HCT116 (cell line): Measurements from ENCODE around the gene ZC3H7A. TPM values are rescaled to one million over a fixed set of nuclear protein-coding genes. Genes with fewer than 3 reads are reported as not detected.

Experiments used
- ATAC-seq: fragments of 200-7000 bp; cut with Tn5 transposase; 2 replicates; pipeline ENCODE4 v1.9.1; 2020; ENCODE audit warnings: mild to moderate bottlenecking, moderate library complexity
- BruUV-seq: library from RNA; stranded (reverse); fragments of 400-500 nt; replicated peaks from 2 replicates; lab custom pipeline; 2021; lab: Mats Ljungman, UMichigan
- CTCF ChIA-PET: fragments of 300-600 bp; sonication (Branson Sonifier 250); formaldehyde crosslinking; loops from one replicate; lab custom pipeline; 2021; ENCODE audit warnings: antibody characterized with exemption; lab: Charles Lee
- POLR2A ChIA-PET: fragments of 300-600, 350-600 bp; sonication (Branson Sonifier 250); formaldehyde crosslinking; loops from one replicate; lab custom pipeline; 2021; ENCODE audit warnings: antibody characterized with exemption; lab: Charles Lee
- RAD21 ChIA-PET, 2 experiments: fragments of 300-600 bp; sonication (Branson Sonifier 250); formaldehyde crosslinking; loops; one replicate each; lab custom pipeline; 2023; ENCODE audit warnings: low total read pairs in 2 of 2; ENCODE audit not compliant: uncharacterized antibody in 2 of 2, unreplicated experiment in 2 of 2, low non-redundant PET in 1 of 2; lab: Charles Lee
- DNase-seq: peaks from one replicate; pipeline ENCODE4 v3.0.0-alpha.2; 2010; ENCODE audit warnings: low read depth, low spot score
- H2AFZ ChIP-seq: fragments of 200-600 bp; shearing (Covaris generic), sonication (generic); 2 replicates; pipeline ENCODE4 v1.6.1; 2017; ENCODE audit warnings: low read depth, mixed run types, mixed read lengths, antibody characterized with exemption, low read length; ENCODE audit not compliant: poor library complexity, severe bottlenecking
- H3K27ac ChIP-seq: 2 replicates; pipeline ENCODE4 v1.5.1; 2012; ENCODE audit warnings: low read depth, low read length
- H3K27me3 ChIP-seq: fragments of 200-600 bp; sonication (generic); 2 replicates; pipeline ENCODE4 v1.6.1; 2016; ENCODE audit warnings: mixed run types, low read length, mixed read lengths; ENCODE audit not compliant: insufficient read depth
- H3K36me3 ChIP-seq, 2 experiments: fragments of 200-500 bp in 1 of 2; fragments of 200-600 bp in 1 of 2; sonication (Bioruptor generic) in 1 of 2; sonication (generic) in 1 of 2; 2 replicates each; pipeline versions ENCODE4 v1.5.1 to v1.6.1; 2014 to 2016; ENCODE audit warnings: low read length in 2 of 2, inconsistent platforms in 1 of 2, mixed read lengths in 1 of 2, mixed run types in 1 of 2; ENCODE audit not compliant: insufficient read depth in 2 of 2, control insufficient read depth in 1 of 2
- H3K4me1 ChIP-seq, 2 experiments: fragments of 200-600 bp in 1 of 2; sonication (generic) in 1 of 2; 2 replicates each; pipeline versions ENCODE4 v1.5.1 to v1.6.1; 2012 to 2017; ENCODE audit warnings: low read length in 2 of 2, inconsistent platforms in 1 of 2, mild to moderate bottlenecking in 1 of 2, mixed read lengths in 1 of 2, mixed run types in 1 of 2, moderate library complexity in 1 of 2; ENCODE audit not compliant: insufficient read depth in 2 of 2, control insufficient read depth in 1 of 2
- H3K4me2 ChIP-seq: fragments of 200-600 bp; sonication (generic); 2 replicates; pipeline ENCODE4 v1.6.1; 2017; ENCODE audit warnings: mixed run types, low read length, mixed read lengths
- H3K4me3 ChIP-seq, 2 experiments: fragments of 200-600 bp in 1 of 2; sonication (generic) in 1 of 2; replicated peaks in 1 of 2; 2 replicates each; pipeline ENCODE4 v1.5.1; 2011 to 2016; ENCODE audit warnings: low read length in 2 of 2, control low read depth in 1 of 2, low read depth in 1 of 2, mild to moderate bottlenecking in 1 of 2, mixed read lengths in 1 of 2, mixed run types in 1 of 2
- H3K79me2 ChIP-seq: fragments of 200-600 bp; sonication (generic); 2 replicates; pipeline ENCODE4 v1.6.1; 2017; ENCODE audit warnings: mild to moderate bottlenecking, mixed run types, low read length, moderate library complexity, mixed read lengths; ENCODE audit not compliant: insufficient read depth
- H3K9ac ChIP-seq: fragments of 200-600 bp; sonication (generic); 2 replicates; pipeline ENCODE4 v1.6.1; 2016; ENCODE audit warnings: low read length, mixed read lengths
- H3K9me2 ChIP-seq: fragments of 200-600 bp; sonication (generic), shearing (Covaris generic); 2 replicates; pipeline ENCODE4 v1.6.1; 2017; ENCODE audit warnings: mixed run types, mild to moderate bottlenecking, moderate library complexity; ENCODE audit not compliant: insufficient read depth
- H3K9me3 ChIP-seq, 2 experiments: fragments of 200-500 bp in 1 of 2; fragments of 200-600 bp in 1 of 2; sonication (Bioruptor generic) in 1 of 2; sonication (generic) in 1 of 2; 2 replicates each; pipeline ENCODE4 v1.6.1; 2014 to 2017; ENCODE audit warnings: low read length in 2 of 2, mixed read lengths in 2 of 2, inconsistent platforms in 1 of 2, low read depth in 1 of 2, mild to moderate bottlenecking in 1 of 2, mixed run types in 1 of 2, moderate library complexity in 1 of 2; ENCODE audit not compliant: control insufficient read depth in 1 of 2, insufficient read depth in 1 of 2
- H4K20me1 ChIP-seq: fragments of 200-600 bp; sonication (generic), shearing (Covaris generic); 2 replicates; pipeline ENCODE4 v1.6.1; 2017; ENCODE audit warnings: mixed run types, mild to moderate bottlenecking, moderate library complexity; ENCODE audit not compliant: insufficient read depth
- CBX3 ChIP-seq: IDR thresholded peaks from 2 replicates; pipeline ENCODE4 v1.6.1; 2012; ENCODE audit warnings: low read depth
- CEBPB ChIP-seq: IDR thresholded peaks from 2 replicates; pipeline ENCODE4 v1.6.1; 2012; ENCODE audit warnings: low read depth
- EZH2 ChIP-seq: fragments of 200-600 bp; sonication (generic); IDR thresholded peaks from 2 replicates; pipeline ENCODE4 v1.6.1; 2017; ENCODE audit warnings: antibody characterized with exemption, mixed run types
- EZH2phosphoT487 ChIP-seq: fragments of 200-600 bp; IDR thresholded peaks from 2 replicates; pipeline ENCODE4 v1.6.1; 2018; ENCODE audit warnings: antibody characterized with exemption, borderline replicate concordance
- FOSL1 ChIP-seq: IDR thresholded peaks from 2 replicates; pipeline ENCODE4 v1.6.1; 2012; ENCODE audit warnings: low read depth
- MAX ChIP-seq: IDR thresholded peaks from 2 replicates; pipeline ENCODE4 v1.6.1; 2012
- POLR2A ChIP-seq: IDR thresholded peaks from 2 replicates; pipeline ENCODE4 v1.7.0; 2011; ENCODE audit warnings: borderline replicate concordance; ENCODE audit not compliant: insufficient read depth, insufficient read length; ENCODE audit errors: extremely low read depth
- RAD21 ChIP-seq: IDR thresholded peaks from 2 replicates; pipeline ENCODE4 v1.6.1; 2012; ENCODE audit warnings: low read depth, mild to moderate bottlenecking
- REST ChIP-seq: IDR thresholded peaks from 2 replicates; pipeline ENCODE4 v1.6.1; 2012; ENCODE audit warnings: low read depth
- SIN3A ChIP-seq: IDR thresholded peaks from 2 replicates; pipeline ENCODE4 v1.6.1; 2012; ENCODE audit warnings: low read depth
- SP1 ChIP-seq: IDR thresholded peaks from 2 replicates; pipeline ENCODE4 v1.6.1; 2012; ENCODE audit warnings: low read depth
- SRF ChIP-seq: IDR thresholded peaks from 2 replicates; pipeline ENCODE4 v1.6.1; 2012; ENCODE audit warnings: low read depth
- YY1 ChIP-seq: IDR thresholded peaks from 2 replicates; pipeline ENCODE4 v1.6.1; 2011; ENCODE audit warnings: low read length, low read depth, moderate library complexity, mild to moderate bottlenecking; ENCODE audit not compliant: insufficient replicate concordance; ENCODE audit errors: extremely low read depth
- ZNF274 ChIP-seq: fragments of 200-500 bp; sonication (Bioruptor generic); IDR thresholded peaks from 2 replicates; pipeline ENCODE4 v1.6.1; 2014; ENCODE audit warnings: mild to moderate bottlenecking, low read depth, low read length, inconsistent platforms
- intact Hi-C: fragments of 100-400 bp; cut with micrococcal nuclease; formaldehyde crosslinking; loops from 2 replicates; pipeline ENCODE4 v1.10.0; 2022
- total RNA-seq: library from RNA; stranded (reverse); gene quantifications from one replicate; pipeline ENCODE4 v1.2.1, GENCODE V29; 2021; ENCODE audit not compliant: unreplicated experiment
- TF ChIP-seq, protein P1 (sequence below): IDR thresholded peaks from 2 replicates; pipeline ENCODE4 v1.6.1; 2012
- TF ChIP-seq, protein P2 (sequence below), 3 experiments: fragments of 200-600 bp in 1 of 3; sonication (generic) in 1 of 3; IDR thresholded peaks in 2 of 3; conservative IDR thresholded peaks in 1 of 3; 2 replicates each; pipeline ENCODE4 v1.5.1; 2012 to 2017; ENCODE audit warnings: low read depth in 2 of 3, low read length in 2 of 3, antibody characterized with exemption in 1 of 3, borderline replicate concordance in 1 of 3, control low read depth in 1 of 3, mild to moderate bottlenecking in 1 of 3, mixed read lengths in 1 of 3, mixed run types in 1 of 3, moderate library complexity in 1 of 3; ENCODE audit not compliant: insufficient read depth in 1 of 3

Gene ZC3H7A
- total RNA-seq, 1 experiment from 2014 or later: 33.4 TPM

DNA sequence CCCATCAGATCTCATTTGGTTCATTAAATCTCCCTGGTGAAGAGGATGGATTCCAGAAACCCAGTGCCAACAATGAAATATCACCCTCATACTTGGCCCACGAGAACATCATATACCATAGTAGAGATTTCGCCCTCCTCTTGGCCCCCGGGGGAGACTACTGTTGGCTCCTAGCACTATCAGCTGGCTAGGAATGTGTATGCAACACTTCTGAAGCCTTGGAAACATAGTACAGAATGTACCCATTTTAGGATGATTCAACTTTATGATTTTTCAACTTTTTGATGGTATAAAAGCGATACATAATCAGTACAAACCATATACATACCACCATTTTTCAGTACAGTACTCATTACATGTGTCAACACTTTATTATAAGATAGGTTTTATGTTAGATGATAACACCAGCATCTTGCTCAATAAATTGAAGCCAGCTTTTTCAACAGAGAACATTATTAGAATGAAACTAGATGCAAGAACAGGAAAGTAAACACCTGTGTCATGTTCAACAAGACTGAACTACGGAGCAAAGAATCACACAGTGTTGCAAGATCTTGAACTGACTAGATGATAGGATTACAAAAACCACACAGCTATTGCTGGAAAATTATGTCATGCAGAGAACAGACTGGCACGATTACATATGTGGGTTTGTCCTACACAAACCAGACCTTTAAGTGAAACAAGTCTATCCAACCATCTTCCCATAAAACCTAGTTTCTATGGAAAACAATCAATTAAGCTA lies 37.1 kb upstream of the ZC3H7A start:
- ChIA-PET CTCF (no interaction called here), POLR2A (no interaction called here), RAD21 (no interaction called here)
- Histone ChIP-seq H3K27ac (no peak overlapping the region), H3K4me3 (no peak overlapping the region), H4K20me1 (peaks cover 12% of the 10 kb centered on the region; the same call in 1 of the 2 replicates), H3K4me1 (peaks cover 0 to 7% of the 10 kb centered on the region in 2 experiments; a peak in 2 of 4 replicates), H3K36me3 (peaks cover 20 to 28% of the 10 kb centered on the region in 2 experiments), H3K9me3 (no peaks in the 10 kb centered on the region), H3K9me2 (no peaks in the 10 kb centered on the region), H2AFZ (no peak overlapping the region), H3K4me2 (no peak overlapping the region), H3K9ac (no peak overlapping the region), H3K79me2 (peaks cover 4% of the 10 kb centered on the region; the same call in 1 of the 2 replicates), H3K27me3 (no peaks in the 10 kb centered on the region)
- TF ChIP-seq SP1 (no peak), POLR2A (no peak), RAD21 (no peak), ZNF274 (no peak), CBX3 (no peak), YY1 (no peak), REST (no peak), FOSL1 (no peak), EZH2phosphoT487 (no peak), MAX (no peak), SRF (no peak), EZH2 (no peak), CEBPB (no peak), SIN3A (no peak)
- TF ChIP-seq, protein P1, sequence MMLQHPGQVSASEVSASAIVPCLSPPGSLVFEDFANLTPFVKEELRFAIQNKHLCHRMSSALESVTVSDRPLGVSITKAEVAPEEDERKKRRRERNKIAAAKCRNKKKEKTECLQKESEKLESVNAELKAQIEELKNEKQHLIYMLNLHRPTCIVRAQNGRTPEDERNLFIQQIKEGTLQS: no peak
- TF ChIP-seq, protein P2, sequence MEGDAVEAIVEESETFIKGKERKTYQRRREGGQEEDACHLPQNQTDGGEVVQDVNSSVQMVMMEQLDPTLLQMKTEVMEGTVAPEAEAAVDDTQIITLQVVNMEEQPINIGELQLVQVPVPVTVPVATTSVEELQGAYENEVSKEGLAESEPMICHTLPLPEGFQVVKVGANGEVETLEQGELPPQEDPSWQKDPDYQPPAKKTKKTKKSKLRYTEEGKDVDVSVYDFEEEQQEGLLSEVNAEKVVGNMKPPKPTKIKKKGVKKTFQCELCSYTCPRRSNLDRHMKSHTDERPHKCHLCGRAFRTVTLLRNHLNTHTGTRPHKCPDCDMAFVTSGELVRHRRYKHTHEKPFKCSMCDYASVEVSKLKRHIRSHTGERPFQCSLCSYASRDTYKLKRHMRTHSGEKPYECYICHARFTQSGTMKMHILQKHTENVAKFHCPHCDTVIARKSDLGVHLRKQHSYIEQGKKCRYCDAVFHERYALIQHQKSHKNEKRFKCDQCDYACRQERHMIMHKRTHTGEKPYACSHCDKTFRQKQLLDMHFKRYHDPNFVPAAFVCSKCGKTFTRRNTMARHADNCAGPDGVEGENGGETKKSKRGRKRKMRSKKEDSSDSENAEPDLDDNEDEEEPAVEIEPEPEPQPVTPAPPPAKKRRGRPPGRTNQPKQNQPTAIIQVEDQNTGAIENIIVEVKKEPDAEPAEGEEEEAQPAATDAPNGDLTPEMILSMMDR (IDR thresholded peaks at IDR 0.05 in 2 of 3, conservative IDR thresholded peaks at IDR 0.05 in 1 of 3; ENCODE audit: borderline replicate concordance in 1 of 3, insufficient read depth in 1 of 3, low read depth in 2 of 3, low read length in 2 of 3): no peak
- no peak for ATAC-seq
- BruUV-seq: no TSS peak
- DNase-seq: no peak
- intact Hi-C loops: no loop called here
